K562 (cell line): ENCODE measurements around the gene PTOV1. TPM values are rescaled to one million over a fixed set of nuclear protein-coding genes. Genes with fewer than 3 reads are reported as not detected.
A peak's percentile ranks its signal among the peaks of the same experiment; 100 is the strongest.

ENCODE experiments used
- CBFA2T2 ChIP-seq: fragments of 450-650 bp; conservative IDR thresholded peaks from 2 replicates; pipeline ENCODE4 v1.6.1; 2017; ENCODE audit warnings: mild to moderate bottlenecking
- CBFB ChIP-seq: sonication (generic); formaldehyde crosslinking; IDR thresholded peaks from 2 replicates; pipeline ENCODE4 v1.4.0; 2020; ENCODE audit warnings: mild to moderate bottlenecking, missing genetic modification reagents
- CBX3 ChIP-seq, 2 experiments: IDR thresholded peaks; 1 replicate in 1 of 2; 2 replicates in 1 of 2; pipeline ENCODE4 v1.6.1; 2012; ENCODE audit warnings: inconsistent platforms in 2 of 2, low read length in 2 of 2, borderline replicate concordance in 1 of 2, control low read depth in 1 of 2
- CHAMP1 ChIP-seq: fragments of 450-650 bp; IDR thresholded peaks from 2 replicates; pipeline ENCODE4 v1.6.1; 2016; ENCODE audit warnings: mild to moderate bottlenecking
- EP300 ChIP-seq: IDR thresholded peaks from 2 replicates; pipeline ENCODE4 v1.6.1; 2012; ENCODE audit warnings: low read length, improper control_type of control experiment
- HDAC2 ChIP-seq: fragments of 450-650 bp; IDR thresholded peaks from 2 replicates; pipeline ENCODE4 v1.6.1; 2016; ENCODE audit warnings: mild to moderate bottlenecking
- HEY1 ChIP-seq: fragments of 250-450 bp; sonication (Bioruptor Pico); IDR thresholded peaks from 2 replicates; pipeline ENCODE4 v1.5.0; 2020; ENCODE audit warnings: mild to moderate bottlenecking, moderate library complexity, borderline replicate concordance
- JUND ChIP-seq, 2 experiments: IDR thresholded peaks; 2 replicates in 1 of 2; 3 replicates in 1 of 2; pipeline ENCODE4 v1.6.1; 2011; ENCODE audit warnings: borderline replicate concordance in 2 of 2, low read depth in 2 of 2, low read length in 2 of 2, improper control_type of control experiment in 1 of 2, missing biosample characterization in 1 of 2, missing genetic modification characterization in 1 of 2, missing genetic modification reagents in 1 of 2
- KDM4B ChIP-seq, 2 experiments: fragments of 450-650 bp in 1 of 2; sonication (generic) in 1 of 2; IDR thresholded peaks; 2 replicates each; pipeline ENCODE4 v1.6.1; 2016 to 2017; ENCODE audit warnings: borderline replicate concordance in 2 of 2, antibody characterized with exemption in 1 of 2, low read depth in 1 of 2, mild to moderate bottlenecking in 1 of 2
- KLF13 ChIP-seq: fragments of 450-650 bp; IDR thresholded peaks from 2 replicates; pipeline ENCODE4 v1.6.1; 2016; ENCODE audit warnings: missing genetic modification characterization, low read depth, mild to moderate bottlenecking, missing compliant biosample characterization, moderate library complexity, borderline replicate concordance
- MTA2 ChIP-seq: fragments of 450-650 bp; IDR thresholded peaks from 2 replicates; pipeline ENCODE4 v1.6.1; 2016; ENCODE audit warnings: low read depth
- NFRKB ChIP-seq: fragments of 450-650 bp; IDR thresholded peaks from 2 replicates; pipeline ENCODE4 v1.6.1; 2016; ENCODE audit warnings: low read depth
- NONO ChIP-seq, 2 experiments: fragments of 200-400 bp in 1 of 2; fragments of 450-650 bp in 1 of 2; formaldehyde crosslinking in 1 of 2; IDR thresholded peaks; 2 replicates each; pipeline ENCODE4 v1.6.1; 2017; ENCODE audit warnings: low read depth in 2 of 2, mild to moderate bottlenecking in 2 of 2, moderate library complexity in 2 of 2, low read length in 1 of 2
- NR4A1 ChIP-seq, 2 experiments: fragments of 250-450 bp in 1 of 2; fragments of 450-650 bp in 1 of 2; sonication (Bioruptor Pico) in 1 of 2; IDR thresholded peaks; 2 replicates each; pipeline versions ENCODE4 v1.4.0 to v1.6.1; 2016 to 2020; ENCODE audit warnings: mild to moderate bottlenecking in 2 of 2, missing compliant biosample characterization in 1 of 2, missing genetic modification characterization in 1 of 2, moderate library complexity in 1 of 2
- POLR2H ChIP-seq: IDR thresholded peaks from 2 replicates; pipeline ENCODE4 v1.6.1; 2016; ENCODE audit warnings: missing genetic modification characterization, low read depth, mild to moderate bottlenecking, control low read depth, missing compliant biosample characterization, moderate library complexity
- RB1 ChIP-seq: fragments of 450-650 bp; IDR thresholded peaks from 2 replicates; pipeline ENCODE4 v1.6.1; 2017; ENCODE audit warnings: low read depth, mild to moderate bottlenecking
- RCOR1 ChIP-seq, 2 experiments: IDR thresholded peaks; 2 replicates each; pipeline ENCODE4 v1.6.1; 2012; ENCODE audit warnings: low read depth in 2 of 2, low read length in 2 of 2, borderline replicate concordance in 1 of 2, improper control_type of control experiment in 1 of 2
- TAF9B ChIP-seq: fragments of 450-650 bp; IDR thresholded peaks from 2 replicates; pipeline ENCODE4 v1.6.1; 2018; ENCODE audit warnings: mild to moderate bottlenecking; ENCODE audit not compliant: partially characterized antibody
- TBL1XR1 ChIP-seq, 2 experiments: IDR thresholded peaks; 2 replicates each; pipeline ENCODE4 v1.6.1; 2012; ENCODE audit warnings: improper control_type of control experiment in 2 of 2, low read length in 2 of 2, mild to moderate bottlenecking in 1 of 2
- TCF7L2 ChIP-seq: fragments of 150-350 bp; IDR thresholded peaks from 2 replicates; pipeline ENCODE4 v1.6.1; 2016; ENCODE audit warnings: low read depth, mild to moderate bottlenecking, low read length, moderate library complexity
- TFAM ChIP-seq: fragments of 250-450 bp; sonication (Bioruptor Pico); conservative IDR thresholded peaks from 2 replicates; pipeline ENCODE4 v1.5.0; 2021; ENCODE audit warnings: mild to moderate bottlenecking, moderate library complexity
- TOE1 ChIP-seq, 2 experiments: fragments of 450-650 bp in 1 of 2; sonication (generic) in 1 of 2; formaldehyde crosslinking in 1 of 2; IDR thresholded peaks; 2 replicates each; pipeline versions ENCODE4 v1.7.1 to v1.8.0; 2016 to 2022; ENCODE audit warnings: borderline replicate concordance in 2 of 2, mild to moderate bottlenecking in 2 of 2, antibody characterized with exemption in 1 of 2, inconsistent platforms in 1 of 2, low read depth in 1 of 2, missing genetic modification reagents in 1 of 2, moderate library complexity in 1 of 2
- ZFPM2 ChIP-seq: fragments of 250-450 bp; sonication (Bioruptor Pico); IDR thresholded peaks from 2 replicates; pipeline ENCODE4 v1.5.1; 2022; ENCODE audit warnings: mild to moderate bottlenecking
- ZNF174 ChIP-seq: fragments of 250-450 bp; sonication (Bioruptor Pico); IDR thresholded peaks from 2 replicates; pipeline ENCODE4 v1.4.0; 2020; ENCODE audit warnings: mild to moderate bottlenecking
- polyA plus RNA-seq, 8 experiments: library from polyadenylated mRNA; depleted of rRNA in 4 of 8; stranded (reverse) in 5 of 8; unstranded in 3 of 8; fragments of >200 nt; fragmentation: Nextera tagmentation in 2 of 8; fragmentation: Illumina TruSeq in 1 of 8; extraction: Ambion mirVana in 2 of 8; extraction: Trizol in 1 of 8; gene quantifications; 2 replicates each; pipeline versions ENCODE4 v1.2.1 to v1.2.3, GENCODE V29; 2011 to 2014; ENCODE audit warnings: inconsistent platforms in 1 of 8, missing spikeins in 1 of 8
- total RNA-seq, 7 experiments: library from RNA; depleted of rRNA in 6 of 7; stranded (reverse); fragments of >200 nt in 6 of 7; fragmentation: Illumina TruSeq in 2 of 7; extraction: Trizol in 2 of 7; gene quantifications; 2 replicates each; pipeline versions ENCODE4 v1.2.1 to v1.2.3, GENCODE V29; 2011 to 2021; ENCODE audit warnings: low replicate concordance in 1 of 7

PTOV1 gene
- total and polyA plus RNA-seq, 9 of the 15 experiments (the other 6 are each of a cell fraction or from before 2014, with no cell fraction given): 4.9 to 169 (median 43.5) TPM

GRCh38 chr19:49877020-49877878 lies 26.3 kb downstream of the PTOV1 start, which contains the start of the genes AKT1S1 and TBC1D17 (continued):
- TF ChIP-seq POLR2H (tag): peak; percentile 63
- TF ChIP-seq ZFPM2: no peak
- TF ChIP-seq TAF9B: peak; percentile 82
- no peak for TF ChIP-seq MTA2
- peak in 1 of 2 experiments; percentile 10; a peak in 1 of 4 replicates for TF ChIP-seq TBL1XR1 (IDR thresholded peaks at IDR 0.05; ENCODE audit: low read length in 2 of 2)
- peak; percentile 99 for TF ChIP-seq KLF13
- no peak; the same call in 1 of the 2 replicates for TF ChIP-seq RB1
- peak; percentile 17; the same call in 1 of the 2 replicates for TF ChIP-seq HDAC2
- TF ChIP-seq JUND (IDR thresholded peaks at IDR 0.05; ENCODE audit: borderline replicate concordance, low read depth, low read length): peak; percentile 98
- TF ChIP-seq JUND (tag; IDR thresholded peaks at IDR 0.05; ENCODE audit: borderline replicate concordance, low read depth, low read length): no peak; the same call in 1 of the 3 replicates
- TF ChIP-seq CBFB (CRISPR knock-in tag): no peak
- no peak for TF ChIP-seq CHAMP1
- TF ChIP-seq NFRKB: peak; percentile 97
- no peak for TF ChIP-seq ZNF174
- peak in 1 of 2 experiments; percentile 98; a peak in 2 of 4 replicates for TF ChIP-seq NONO (IDR thresholded peaks at IDR 0.05; ENCODE audit: low read depth in 2 of 2, low read length in 1 of 2)
- peak; percentile 99 for TF ChIP-seq TCF7L2
- TF ChIP-seq CBX3 (IDR thresholded peaks at IDR 0.05; ENCODE audit: borderline replicate concordance in 1 of 2, low read length in 2 of 2): peak in 1 of 2 experiments; percentile 38; a peak in 1 of 3 replicates
- no peak; the same call in 1 of the 2 replicates for TF ChIP-seq HEY1 (CRISPR knock-in tag)
- peak; percentile 81 for TF ChIP-seq CBFA2T2
- TF ChIP-seq KDM4B (IDR thresholded peaks at IDR 0.05; ENCODE audit: borderline replicate concordance in 2 of 2, low read depth in 1 of 2): peak in 1 of 2 experiments; percentile 85; a peak in 2 of 4 replicates
- peak; percentile 97 for TF ChIP-seq TOE1 (IDR thresholded peaks at IDR 0.05; ENCODE audit: borderline replicate concordance)
- TF ChIP-seq TOE1 (CRISPR knock-in tag; IDR thresholded peaks at IDR 0.05; ENCODE audit: borderline replicate concordance, low read depth): 0 out of 2 replicates have a peak, but pooled peaks have one; percentile 14
- peak in 1 of 2 experiments; percentile 3; a peak in 1 of 4 replicates for TF ChIP-seq RCOR1 (IDR thresholded peaks at IDR 0.05; ENCODE audit: borderline replicate concordance in 1 of 2, low read depth in 2 of 2, low read length in 2 of 2)
- TF ChIP-seq TFAM (CRISPR knock-in tag): no peak
- no peak for TF ChIP-seq EP300
- peak; percentile 49; the same call in 1 of the 2 replicates for TF ChIP-seq NR4A1 (CRISPR knock-in tag; IDR thresholded peaks at IDR 0.05)
- TF ChIP-seq NR4A1 (tag; IDR thresholded peaks at IDR 0.05): no peak
